Measurements from ENCODE around the gene ATAD3A.
"Not testable (repeated sequence)": the region's sequence is repeated elsewhere in the genome, so short reads cannot be mapped to it uniquely, and the experiment has no call there.

Gene ATAD3A

DNA sequence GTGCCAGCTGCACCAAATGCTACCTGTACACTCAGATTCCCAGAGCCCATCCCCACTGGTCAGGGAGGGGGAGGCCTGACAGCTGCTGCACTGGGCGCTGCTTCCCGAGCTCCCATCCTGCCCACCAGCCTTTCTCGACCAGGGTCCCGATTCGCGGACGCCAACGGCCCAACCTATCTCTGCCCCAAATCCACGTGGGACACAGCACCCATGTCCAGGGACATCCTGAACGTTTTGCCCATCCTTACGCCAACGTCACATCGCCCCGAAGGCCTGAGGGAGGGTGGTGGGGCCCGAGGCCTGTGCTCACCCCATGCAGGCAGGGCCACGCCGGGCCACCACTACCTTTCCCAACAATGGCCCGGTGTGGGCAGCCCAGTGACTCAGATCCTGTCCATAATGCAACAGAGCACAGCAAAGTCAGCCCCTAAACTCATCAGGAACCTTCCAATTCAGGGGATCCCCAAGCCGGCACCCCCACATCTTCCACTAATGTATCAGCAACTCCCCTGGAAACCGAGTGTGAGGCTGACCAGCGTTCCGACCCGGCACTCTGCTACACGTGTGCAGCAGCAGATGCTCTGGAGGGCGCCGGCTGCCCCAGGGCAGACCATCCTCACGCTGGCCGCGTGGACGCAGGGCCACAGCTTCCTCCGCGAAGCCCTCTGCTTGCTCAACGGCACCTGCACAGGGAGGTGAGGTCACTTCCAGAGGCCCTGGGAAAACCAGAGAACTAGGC, 39.7 kb downstream of the ATAD3A start:
- H3K36me3 ChIP-seq (ENCODE audit: control insufficient read depth, insufficient read depth, low read length): peaks cover 17% of the 10 kb centered on the region
- H3K9ac ChIP-seq (ENCODE audit: low read length): no peak overlapping the region
- no peaks in the 10 kb centered on the region for H3K27me3 ChIP-seq (ENCODE audit: control insufficient read depth, insufficient read depth, low read length)
- H3K4me3 ChIP-seq (ENCODE audit: low read depth, low read length): no peak overlapping the region
- H3K9me3 ChIP-seq (ENCODE audit: control insufficient read depth, insufficient read depth, low read depth, low read length): no peaks in the 10 kb centered on the region
- no peak overlapping the region for H3K27ac ChIP-seq (ENCODE audit: low read depth, low read length)
- H3K4me1 ChIP-seq (ENCODE audit: control insufficient read depth, insufficient read depth, low read length): no peaks in the 10 kb centered on the region

DNA sequence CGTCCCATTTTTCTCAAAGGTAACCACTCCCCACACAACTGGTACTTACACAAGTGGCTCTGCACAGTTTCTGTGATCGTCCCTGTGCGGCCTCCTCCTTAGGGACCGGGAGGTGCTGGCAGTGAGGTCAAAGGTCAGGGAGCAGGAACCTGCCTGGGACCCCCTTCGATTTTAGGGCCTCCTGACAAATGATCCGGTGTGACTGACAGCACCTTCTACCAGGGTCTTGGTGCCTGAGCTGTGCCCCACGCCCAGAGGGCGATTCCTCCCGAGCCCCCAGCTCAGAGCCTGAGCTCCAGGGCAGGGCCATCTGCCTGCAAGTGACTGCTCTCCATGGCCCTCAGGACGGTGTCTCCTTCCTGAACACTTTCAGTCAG, 40.3 kb downstream of the ATAD3A start:
- Histone ChIP-seq H3K4me3 (ENCODE audit: low read depth, low read length) (no peak overlapping the region), H3K27ac (ENCODE audit: low read depth, low read length) (no peak overlapping the region), H3K9me3 (ENCODE audit: control insufficient read depth, insufficient read depth, low read depth, low read length) (no peaks in the 10 kb centered on the region), H3K9ac (ENCODE audit: low read length) (no peak overlapping the region), H3K36me3 (ENCODE audit: control insufficient read depth, insufficient read depth, low read length) (peaks cover 14% of the 10 kb centered on the region), H3K4me1 (ENCODE audit: control insufficient read depth, insufficient read depth, low read length) (no peaks in the 10 kb centered on the region), H3K27me3 (ENCODE audit: control insufficient read depth, insufficient read depth, low read length) (no peaks in the 10 kb centered on the region)

DNA sequence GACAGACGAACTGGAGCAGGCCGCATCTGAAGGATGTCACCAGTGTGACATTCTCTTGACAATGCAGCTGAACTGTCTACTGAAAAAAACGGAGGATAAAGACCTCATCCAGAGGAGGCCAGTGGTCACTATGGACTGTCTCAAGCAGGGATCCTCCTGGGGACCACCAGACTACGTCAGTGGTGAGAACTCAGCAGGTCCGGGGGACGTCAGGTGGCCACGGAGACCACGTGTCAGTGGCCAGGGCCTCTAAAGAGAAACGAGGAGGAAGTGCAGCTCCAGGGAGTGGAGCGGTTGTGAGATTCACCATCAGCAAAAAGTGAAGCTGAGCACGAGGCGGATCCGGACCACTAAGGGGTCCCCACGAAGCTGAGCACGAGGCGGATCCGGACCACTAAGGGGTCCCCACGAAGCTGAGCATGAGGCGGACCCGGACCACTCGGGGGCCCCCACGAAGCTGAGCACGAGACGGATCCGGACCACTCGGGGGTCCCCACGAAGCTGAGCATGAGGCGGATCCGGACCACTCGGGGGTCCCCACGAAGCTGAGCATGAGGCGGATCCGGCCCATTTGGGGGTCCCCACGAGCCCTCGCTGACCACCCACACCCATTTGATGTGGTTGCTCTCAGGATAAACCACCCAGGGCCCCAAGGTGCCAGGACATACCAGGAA, 42.0 kb downstream of the ATAD3A start:
- no peaks in the 10 kb centered on the region for H3K4me1 ChIP-seq (ENCODE audit: control insufficient read depth, insufficient read depth, low read length)
- H3K9ac ChIP-seq (ENCODE audit: low read length): no peak overlapping the region
- H3K36me3 ChIP-seq (ENCODE audit: control insufficient read depth, insufficient read depth, low read length): peaks cover 11% of the 10 kb centered on the region
- no peaks in the 10 kb centered on the region for H3K27me3 ChIP-seq (ENCODE audit: control insufficient read depth, insufficient read depth, low read length)
- H3K4me3 ChIP-seq (ENCODE audit: low read depth, low read length): no peak overlapping the region
- no peak overlapping the region for H3K27ac ChIP-seq (ENCODE audit: low read depth, low read length)
- H3K9me3 ChIP-seq (ENCODE audit: control insufficient read depth, insufficient read depth, low read depth, low read length): no peaks in the 10 kb centered on the region

DNA sequence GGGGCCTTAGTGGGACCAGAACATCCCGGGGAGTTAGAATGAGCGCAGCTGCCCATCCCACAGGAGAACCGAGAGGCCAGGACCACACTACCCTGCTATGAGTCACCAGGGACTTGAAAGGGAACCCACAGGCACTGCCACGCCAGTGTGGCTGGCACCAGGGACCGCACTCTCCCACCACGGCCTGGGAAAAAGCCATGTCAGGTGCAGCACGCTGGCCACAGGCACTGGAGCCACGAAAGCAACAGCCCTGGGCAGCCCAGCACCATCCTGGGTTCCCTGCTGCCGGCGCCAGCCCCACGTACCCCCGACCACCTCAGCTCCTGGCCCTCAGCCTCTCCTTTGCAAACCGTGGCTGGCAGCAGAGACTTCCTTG, 42.6 kb downstream of the ATAD3A start:
- Histone ChIP-seq H3K36me3 (ENCODE audit: control insufficient read depth, insufficient read depth, low read length) (peaks cover 11% of the 10 kb centered on the region), H3K9me3 (ENCODE audit: control insufficient read depth, insufficient read depth, low read depth, low read length) (no peaks in the 10 kb centered on the region), H3K27me3 (ENCODE audit: control insufficient read depth, insufficient read depth, low read length) (no peaks in the 10 kb centered on the region), H3K27ac (ENCODE audit: low read depth, low read length) (no peak overlapping the region), H3K4me1 (ENCODE audit: control insufficient read depth, insufficient read depth, low read length) (no peaks in the 10 kb centered on the region), H3K9ac (ENCODE audit: low read length) (no peak overlapping the region), H3K4me3 (ENCODE audit: low read depth, low read length) (no peak overlapping the region)

DNA sequence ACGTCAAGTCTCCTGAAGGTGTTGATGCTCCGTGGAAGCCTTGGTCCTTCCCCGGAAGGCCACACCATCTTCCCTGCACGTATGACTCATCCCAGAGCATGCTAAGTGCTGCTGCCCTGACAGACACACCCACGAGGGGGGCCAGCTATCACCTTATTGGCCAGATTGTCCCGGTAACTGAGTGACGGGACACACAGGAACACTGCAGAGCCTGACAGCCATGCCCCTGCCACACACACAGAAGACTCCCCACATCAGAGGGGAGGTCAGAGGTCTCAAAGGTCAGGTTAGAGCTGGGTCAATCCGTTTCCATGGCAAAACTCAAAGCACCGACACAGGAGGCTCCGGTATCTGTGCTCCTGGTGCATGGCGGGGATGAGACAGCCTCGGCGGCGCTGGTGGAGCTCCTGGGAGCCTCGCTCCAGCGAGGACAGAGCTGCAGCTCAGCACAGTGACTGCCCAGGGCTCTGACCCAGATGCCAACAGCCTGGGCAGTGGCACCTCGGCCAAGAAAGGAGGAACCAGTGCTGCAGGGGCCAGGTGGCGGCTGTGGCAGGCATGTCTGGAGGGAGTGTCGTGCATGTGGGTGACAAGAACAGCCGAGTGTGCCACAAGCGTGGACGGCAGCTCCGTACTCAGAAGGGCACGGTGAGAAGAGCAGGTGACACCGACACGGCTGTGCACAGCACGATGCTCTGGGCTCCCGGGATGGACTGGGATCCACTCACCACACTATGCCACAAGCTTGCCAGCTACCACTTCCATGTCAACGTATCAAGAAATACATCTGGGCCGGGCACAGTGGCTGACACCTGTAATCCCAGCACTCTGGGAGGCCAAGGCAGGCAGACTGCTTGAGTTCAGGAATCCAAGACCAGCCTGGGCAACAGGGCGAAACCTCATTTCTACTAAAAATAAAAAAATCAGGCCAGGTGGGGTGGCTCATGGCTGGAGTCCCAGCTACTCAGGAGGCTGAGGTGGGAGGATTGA, 43.3 kb downstream of the ATAD3A start:
- H3K4me3 ChIP-seq (ENCODE audit: low read depth, low read length): no peak overlapping the region
- no peaks in the 10 kb centered on the region for H3K4me1 ChIP-seq (ENCODE audit: control insufficient read depth, insufficient read depth, low read length)
- no peaks in the 10 kb centered on the region for H3K9me3 ChIP-seq (ENCODE audit: control insufficient read depth, insufficient read depth, low read depth, low read length)
- H3K36me3 ChIP-seq (ENCODE audit: control insufficient read depth, insufficient read depth, low read length): peaks cover 14% of the 10 kb centered on the region
- H3K27ac ChIP-seq (ENCODE audit: low read depth, low read length): no peak overlapping the region
- no peaks in the 10 kb centered on the region for H3K27me3 ChIP-seq (ENCODE audit: control insufficient read depth, insufficient read depth, low read length)
- H3K9ac ChIP-seq (ENCODE audit: low read length): no peak overlapping the region

DNA sequence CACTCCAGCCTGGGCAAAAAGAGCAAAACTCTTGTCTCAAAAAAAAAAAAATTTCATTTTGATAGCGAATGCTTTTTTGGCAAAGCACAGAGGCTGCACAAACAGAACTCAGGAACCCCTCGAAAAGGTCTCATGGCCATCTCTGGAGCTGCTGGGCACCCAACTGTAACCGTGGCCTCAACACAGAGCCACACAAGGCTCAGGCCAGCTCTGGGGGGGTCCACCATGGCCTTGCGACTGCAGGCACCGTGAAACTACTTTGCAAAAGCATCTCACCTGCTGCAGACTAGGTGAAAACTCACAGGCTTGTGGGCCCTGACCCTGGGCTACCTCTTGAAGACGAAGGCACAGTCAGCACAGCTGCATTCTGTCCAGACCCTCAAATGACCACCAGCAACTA, 44.5 kb downstream of the ATAD3A start:
- H3K36me3 ChIP-seq (ENCODE audit: control insufficient read depth, insufficient read depth, low read length): peaks cover 22% of the 10 kb centered on the region
- H3K9ac ChIP-seq (ENCODE audit: low read length): no peak overlapping the region
- no peaks in the 10 kb centered on the region for H3K27me3 ChIP-seq (ENCODE audit: control insufficient read depth, insufficient read depth, low read length)
- H3K9me3 ChIP-seq (ENCODE audit: control insufficient read depth, insufficient read depth, low read depth, low read length): no peaks in the 10 kb centered on the region
- no peaks in the 10 kb centered on the region for H3K4me1 ChIP-seq (ENCODE audit: control insufficient read depth, insufficient read depth, low read length)
- 0 out of 2 replicates have a peak overlapping the region, but pooled peaks have one; percentile 63 for H3K27ac ChIP-seq (ENCODE audit: low read depth, low read length)
- H3K4me3 ChIP-seq (ENCODE audit: low read depth, low read length): no peak overlapping the region

DNA sequence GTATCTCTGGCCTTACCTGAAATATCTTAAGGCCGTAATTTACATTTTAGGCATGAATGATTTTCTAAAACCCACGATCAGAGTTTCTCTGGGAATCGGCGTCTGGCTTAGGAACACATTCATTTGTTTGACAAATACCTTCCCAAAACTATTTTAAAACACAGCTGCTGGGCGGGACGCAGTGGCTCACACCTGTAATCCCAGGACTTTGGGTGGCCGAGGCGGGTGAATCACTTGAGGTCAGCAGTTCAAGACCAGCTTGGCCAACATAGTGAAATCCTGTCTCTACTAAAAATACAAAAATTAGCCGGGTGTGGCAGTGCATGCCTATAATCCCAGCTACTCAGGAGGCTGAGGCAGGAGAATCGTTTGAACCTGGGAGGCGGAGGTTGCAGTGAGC, 45.0 kb downstream of the ATAD3A start:
- Histone ChIP-seq H3K27ac (ENCODE audit: low read depth, low read length) (0 out of 2 replicates have a peak overlapping the region, but pooled peaks have one; percentile 63), H3K36me3 (ENCODE audit: control insufficient read depth, insufficient read depth, low read length) (peaks cover 26% of the 10 kb centered on the region)
- H3K27me3 ChIP-seq (ENCODE audit: control insufficient read depth, insufficient read depth, low read length); H3K9ac ChIP-seq (ENCODE audit: low read length); H3K4me1 ChIP-seq (ENCODE audit: control insufficient read depth, insufficient read depth, low read length); H3K9me3 ChIP-seq (ENCODE audit: control insufficient read depth, insufficient read depth, low read depth, low read length); H3K4me3 ChIP-seq (ENCODE audit: low read depth, low read length): not testable (repeated sequence)

DNA sequence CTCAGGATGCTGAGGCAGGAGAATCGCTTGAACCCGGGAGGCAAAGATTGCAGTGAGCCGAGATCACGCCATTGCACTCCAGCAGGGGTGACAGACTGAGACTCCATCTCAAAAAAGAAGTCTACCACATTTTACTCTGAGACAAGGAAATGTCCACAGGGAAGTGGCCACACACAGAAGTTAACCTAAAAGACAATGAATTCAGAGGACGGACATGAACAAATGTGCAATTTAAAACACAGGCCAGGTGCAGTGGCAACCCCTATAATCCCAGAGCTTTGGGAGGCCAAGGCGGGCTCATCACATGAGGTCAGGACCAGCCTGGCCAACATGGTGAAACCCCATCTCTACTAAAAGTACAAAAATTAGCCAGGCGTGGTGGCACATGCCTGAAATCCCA, 45.7 kb downstream of the ATAD3A start:
- H3K27ac ChIP-seq (ENCODE audit: low read depth, low read length); H3K9ac ChIP-seq (ENCODE audit: low read length); H3K9me3 ChIP-seq (ENCODE audit: control insufficient read depth, insufficient read depth, low read depth, low read length); H3K4me3 ChIP-seq (ENCODE audit: low read depth, low read length); H3K27me3 ChIP-seq (ENCODE audit: control insufficient read depth, insufficient read depth, low read length); H3K4me1 ChIP-seq (ENCODE audit: control insufficient read depth, insufficient read depth, low read length): not testable (repeated sequence)
- H3K36me3 ChIP-seq (ENCODE audit: control insufficient read depth, insufficient read depth, low read length): peaks cover 34% of the 10 kb centered on the region

DNA sequence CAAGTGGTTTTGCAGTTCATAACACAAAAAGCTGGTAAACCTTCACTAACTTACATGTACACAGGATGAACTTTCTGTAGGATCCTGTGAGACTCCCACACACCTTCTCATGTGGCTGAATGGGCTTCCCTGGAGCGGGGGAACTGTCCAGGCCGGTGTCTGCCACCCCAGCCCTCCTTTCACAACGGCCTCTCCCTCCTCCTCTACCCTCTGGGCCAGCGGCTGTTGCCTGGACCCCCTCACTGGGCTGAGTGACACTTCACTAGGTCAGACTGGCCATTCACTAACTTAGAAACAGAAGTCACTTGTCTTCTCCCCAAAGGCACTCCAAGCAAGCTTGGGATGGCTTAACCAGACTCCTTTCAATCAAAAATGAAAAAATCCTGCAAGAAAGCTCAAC, 46.6 kb downstream of the ATAD3A start:
- Histone ChIP-seq H3K4me1 (ENCODE audit: control insufficient read depth, insufficient read depth, low read length) (no peaks in the 10 kb centered on the region), H3K27me3 (ENCODE audit: control insufficient read depth, insufficient read depth, low read length) (no peaks in the 10 kb centered on the region), H3K36me3 (ENCODE audit: control insufficient read depth, insufficient read depth, low read length) (peaks cover 43% of the 10 kb centered on the region), H3K9ac (ENCODE audit: low read length) (no peak overlapping the region), H3K4me3 (ENCODE audit: low read depth, low read length) (no peak overlapping the region), H3K9me3 (ENCODE audit: control insufficient read depth, insufficient read depth, low read depth, low read length) (no peaks in the 10 kb centered on the region), H3K27ac (ENCODE audit: low read depth, low read length) (no peak overlapping the region)

DNA sequence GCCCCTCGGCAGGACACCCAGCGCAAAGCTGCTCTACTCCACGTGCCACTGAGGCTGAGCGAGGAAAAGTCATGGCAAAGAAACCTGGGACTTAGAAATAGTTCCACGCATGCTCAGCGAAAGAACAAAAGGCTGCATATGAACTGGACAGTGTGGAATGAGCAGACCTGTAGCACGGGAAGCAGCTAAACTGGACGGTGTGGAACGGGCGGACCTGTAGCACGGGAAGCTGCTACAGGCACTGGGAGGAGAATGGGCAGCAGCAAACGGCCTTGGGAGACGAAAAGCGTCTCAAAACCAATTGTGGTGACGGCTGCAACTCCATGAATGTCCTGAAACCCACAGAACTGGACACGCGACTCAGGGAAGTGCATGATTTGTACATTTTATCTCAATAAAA, 47.1 kb downstream of the ATAD3A start:
- no peak overlapping the region for H3K27ac ChIP-seq (ENCODE audit: low read depth, low read length)
- H3K4me1 ChIP-seq (ENCODE audit: control insufficient read depth, insufficient read depth, low read length): no peaks in the 10 kb centered on the region
- H3K4me3 ChIP-seq (ENCODE audit: low read depth, low read length): no peak overlapping the region
- H3K27me3 ChIP-seq (ENCODE audit: control insufficient read depth, insufficient read depth, low read length): no peaks in the 10 kb centered on the region
- peaks cover 47% of the 10 kb centered on the region for H3K36me3 ChIP-seq (ENCODE audit: control insufficient read depth, insufficient read depth, low read length)
- H3K9me3 ChIP-seq (ENCODE audit: control insufficient read depth, insufficient read depth, low read depth, low read length): no peaks in the 10 kb centered on the region
- no peak overlapping the region for H3K9ac ChIP-seq (ENCODE audit: low read length)

DNA sequence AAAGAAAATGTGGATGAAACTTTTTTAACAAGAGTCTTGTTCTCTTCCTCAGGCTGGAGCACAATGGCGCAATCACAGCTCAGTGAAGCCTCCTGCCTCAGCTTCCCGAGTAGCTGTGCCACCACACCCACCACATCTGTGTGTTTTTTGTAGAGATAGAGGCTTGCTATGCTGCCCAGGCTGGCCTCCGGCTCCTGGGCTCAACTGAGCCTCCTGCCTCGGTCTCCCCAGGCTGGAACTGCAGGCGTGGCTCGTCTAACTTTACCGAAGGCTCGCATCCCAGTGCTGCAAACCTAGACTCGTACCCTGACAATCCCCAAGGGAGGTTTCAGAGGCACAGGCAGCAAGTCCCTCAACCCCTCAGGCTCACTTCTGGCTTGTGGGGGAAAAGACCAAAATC, 48.2 kb downstream of the ATAD3A start:
- Histone ChIP-seq H3K27me3 (ENCODE audit: control insufficient read depth, insufficient read depth, low read length) (no peaks in the 10 kb centered on the region), H3K4me3 (ENCODE audit: low read depth, low read length) (no peak overlapping the region), H3K9ac (ENCODE audit: low read length) (no peak overlapping the region), H3K36me3 (ENCODE audit: control insufficient read depth, insufficient read depth, low read length) (peaks cover 58% of the 10 kb centered on the region), H3K27ac (ENCODE audit: low read depth, low read length) (no peak overlapping the region), H3K4me1 (ENCODE audit: control insufficient read depth, insufficient read depth, low read length) (no peaks in the 10 kb centered on the region), H3K9me3 (ENCODE audit: control insufficient read depth, insufficient read depth, low read depth, low read length) (no peaks in the 10 kb centered on the region)
